CD4-positive, alpha-beta T cell treated with Interferon gamma for 1 hour (primary cell): ENCODE measurements around the gene ANKS4B.
"Not testable (repeated sequence)": the region's sequence is repeated elsewhere in the genome, so short reads cannot be mapped to it uniquely, and the experiment has no call there.

Experiments
- DNase-seq: peaks from one replicate; pipeline ENCODE4 v3.0.0-alpha.2; 2020

The ANKS4B gene

GRCh38 chr16:21219551-21219950 is 13.9 kb upstream of the ANKS4B start:
- DNase-seq = no peak

DNA sequence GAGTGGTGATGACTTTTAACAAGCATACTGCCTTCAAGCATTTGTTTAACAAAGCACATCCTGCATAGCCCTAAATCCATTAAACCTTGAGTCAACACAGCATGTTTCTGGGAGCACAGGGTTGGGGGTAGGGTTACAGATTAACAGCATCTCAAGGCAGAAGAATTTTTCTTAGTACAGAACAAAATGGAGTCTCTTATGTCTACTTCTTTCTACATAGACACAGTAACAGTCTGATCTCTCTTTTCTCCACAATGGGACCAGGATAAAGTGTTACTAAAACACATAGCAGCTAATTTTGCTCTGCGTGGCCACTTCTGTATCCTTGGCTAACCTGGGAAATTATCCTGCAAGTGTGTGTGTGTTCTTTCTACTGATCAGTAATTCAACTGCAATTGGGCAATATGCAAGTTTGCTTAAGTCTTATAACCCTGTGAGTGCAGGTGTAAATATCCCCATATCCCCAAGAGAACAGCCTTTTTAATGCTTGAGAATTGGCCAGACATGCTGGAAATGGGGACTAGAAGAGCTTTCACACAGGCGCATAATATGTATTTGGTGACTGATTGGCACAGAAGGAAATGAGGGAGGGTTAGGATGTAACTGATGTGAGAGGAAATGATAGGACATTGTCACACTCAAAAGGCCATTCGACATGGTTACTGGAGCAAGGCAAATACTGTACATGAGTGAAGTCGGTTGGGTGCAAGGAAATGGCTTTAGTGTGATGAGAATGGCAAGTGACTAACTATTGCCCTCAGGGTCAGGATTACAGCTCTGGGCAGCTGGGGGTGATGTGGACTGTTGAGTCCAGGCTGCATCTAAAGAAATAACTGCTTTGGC is 10.8 kb upstream of the ANKS4B start:
- DNase-seq = no peak

DNA sequence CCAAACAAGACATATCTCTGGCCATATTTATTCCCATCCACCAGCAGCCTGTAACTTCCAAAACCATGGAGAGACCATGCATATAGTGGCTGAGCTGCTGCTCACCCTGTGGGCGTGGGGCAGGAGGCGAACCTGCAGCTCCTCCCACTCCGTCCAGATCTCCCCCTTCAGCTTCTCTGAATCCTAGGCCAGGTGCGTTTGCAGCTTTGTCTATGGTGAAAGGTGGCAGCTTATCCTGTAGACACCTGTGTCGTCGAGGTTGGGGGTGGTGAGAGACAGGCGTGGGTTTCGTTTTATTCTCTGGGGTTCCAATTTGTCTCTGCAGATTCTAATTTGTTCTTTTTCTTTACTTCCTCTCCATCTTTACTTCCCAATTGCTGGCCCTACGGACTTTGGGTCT is 9.7 kb upstream of the ANKS4B start:
- DNase-seq = no peak

DNA sequence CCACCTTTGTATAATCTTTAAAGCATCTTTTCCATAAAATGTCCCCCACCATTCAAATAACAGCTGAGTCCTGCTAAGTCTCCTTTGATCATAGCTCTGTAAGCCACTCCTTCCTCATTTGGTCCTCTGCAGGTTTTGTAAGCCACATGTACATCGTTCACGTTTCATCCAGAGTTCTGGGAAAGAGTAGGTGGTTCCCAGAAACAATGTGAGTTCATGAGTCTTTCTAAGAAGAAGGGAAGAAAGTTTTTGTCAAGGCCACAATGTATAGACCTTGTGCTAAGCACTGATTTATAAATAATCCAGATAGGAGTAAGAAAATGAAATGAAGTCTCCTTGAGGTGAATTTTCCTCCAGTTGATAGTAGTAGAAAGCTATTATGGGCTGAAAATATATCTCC is 8.7 kb upstream of the ANKS4B start:
- no peak for DNase-seq

- no peak for DNase-seq
Measured at GRCh38 chr16:21226749-21227148, 6.8 kb upstream of the ANKS4B start.

- no peak for DNase-seq
Measured at GRCh38 chr16:21227866-21228265, 5.6 kb upstream of the ANKS4B start.

GRCh38 chr16:21228361-21228872 is 5.1 kb upstream of the ANKS4B start:
- DNase-seq = no peak

GRCh38 chr16:21233045-21233520 is 416 bp upstream of the ANKS4B start:
- DNase-seq = no peak

- no peak for DNase-seq
Measured at GRCh38 chr16:21235199-21235585, 1.7 kb downstream of the ANKS4B start.

- no peak for DNase-seq
Measured at GRCh38 chr16:21236831-21237230, 3.3 kb downstream of the ANKS4B start.

DNA sequence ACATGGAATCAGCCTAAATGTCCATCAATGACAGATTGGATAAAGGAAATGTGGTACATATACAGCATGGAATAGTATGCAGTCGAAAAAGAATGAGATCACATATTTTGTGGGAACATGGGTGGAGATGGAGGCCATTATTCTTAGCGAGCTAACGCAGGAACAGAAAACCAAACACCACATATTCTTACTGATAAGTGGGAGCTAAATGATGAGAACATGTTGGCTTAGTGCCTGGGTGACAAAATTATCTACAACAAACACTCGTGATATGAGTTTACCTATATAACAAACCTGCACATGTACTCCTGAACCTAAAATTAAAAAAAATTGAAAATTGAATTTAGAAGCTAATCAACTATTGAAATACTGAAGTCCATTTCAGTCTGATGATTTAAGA is 6.1 kb downstream of the ANKS4B start:
- no peak for DNase-seq

DNA sequence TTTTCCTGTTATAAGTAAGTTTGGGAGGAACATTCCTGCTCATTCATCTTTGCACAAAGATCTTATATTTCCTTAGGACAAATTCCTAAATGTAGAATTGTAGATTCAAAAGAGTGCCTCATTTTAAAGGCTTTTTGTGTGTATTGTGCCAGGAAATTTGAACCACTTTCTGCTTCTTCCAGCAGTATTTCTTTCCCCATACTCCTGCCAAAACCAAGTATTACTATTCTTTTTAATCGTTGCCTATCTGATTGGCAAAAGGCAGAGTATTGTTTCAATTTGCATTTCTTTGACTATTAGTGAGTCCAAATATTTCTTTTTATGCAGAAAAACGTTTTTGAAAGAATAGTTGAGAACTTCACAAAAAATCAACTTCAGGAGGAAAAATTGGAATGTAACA is 9.3 kb downstream of the ANKS4B start:
- no peak for DNase-seq

- no peak for DNase-seq
Measured at GRCh38 chr16:21244518-21245215, 11.2 kb downstream of the ANKS4B start.

DNA sequence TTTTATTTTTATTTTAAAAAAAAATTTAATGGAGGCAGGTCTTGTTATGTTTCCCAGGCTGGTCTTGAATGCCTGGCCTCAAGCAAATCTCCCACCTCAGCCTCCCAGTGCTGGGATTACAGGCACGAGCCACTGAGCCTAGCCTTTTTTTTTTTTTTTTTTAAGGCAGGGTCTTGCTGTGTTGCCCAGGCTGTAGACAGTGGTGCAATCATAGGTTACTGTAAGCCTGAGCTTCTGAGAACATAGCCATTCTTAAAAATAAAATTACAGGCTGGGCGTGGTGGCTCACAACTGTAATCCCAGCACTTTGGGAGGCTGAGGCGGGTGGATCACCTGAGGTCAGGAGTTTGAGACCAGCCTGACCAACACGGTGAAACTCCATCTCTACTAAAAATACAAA is 14.7 kb downstream of the ANKS4B start:
- DNase-seq = not testable (repeated sequence)

DNA sequence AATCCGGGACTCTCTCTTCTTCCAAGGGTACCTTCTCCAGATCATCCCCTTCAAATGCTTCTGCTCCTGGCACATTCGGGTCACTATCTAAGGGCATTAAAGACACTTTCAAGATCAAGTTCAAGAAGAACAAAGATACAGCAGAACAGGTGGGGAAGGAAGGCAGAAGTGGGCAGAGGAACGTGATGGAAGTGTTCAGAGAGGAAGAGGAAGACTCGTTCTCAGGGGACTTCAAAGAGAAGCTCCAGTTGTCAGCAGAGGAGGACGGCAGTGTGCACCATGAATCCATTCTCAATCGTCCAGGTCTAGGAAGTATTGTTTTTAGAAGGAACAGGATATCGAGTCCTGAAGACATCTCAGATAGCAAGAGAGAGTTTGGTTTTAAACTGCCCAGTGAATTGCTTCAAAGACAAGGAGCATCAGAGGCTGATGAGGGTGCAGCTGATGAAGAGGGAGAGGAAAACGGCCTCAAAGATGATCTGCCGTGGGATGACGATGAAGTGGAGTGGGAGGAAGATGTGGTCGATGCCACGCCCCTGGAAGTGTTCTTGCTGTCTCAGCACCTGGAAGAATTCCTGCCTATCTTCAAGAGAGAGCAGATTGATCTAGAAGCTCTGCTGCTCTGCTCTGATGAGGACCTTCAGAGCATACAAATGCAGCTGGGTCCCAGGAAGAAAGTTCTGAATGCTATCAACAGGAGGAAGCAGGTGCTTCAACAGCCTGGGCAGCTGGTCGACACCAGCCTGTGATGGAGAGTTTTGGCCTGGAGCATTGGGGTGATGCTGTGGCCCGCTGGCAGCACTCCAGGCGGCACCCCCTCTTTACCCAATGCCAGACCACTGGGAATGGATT is 16.8 kb downstream of the ANKS4B start:
- DNase-seq = no peak

DNA sequence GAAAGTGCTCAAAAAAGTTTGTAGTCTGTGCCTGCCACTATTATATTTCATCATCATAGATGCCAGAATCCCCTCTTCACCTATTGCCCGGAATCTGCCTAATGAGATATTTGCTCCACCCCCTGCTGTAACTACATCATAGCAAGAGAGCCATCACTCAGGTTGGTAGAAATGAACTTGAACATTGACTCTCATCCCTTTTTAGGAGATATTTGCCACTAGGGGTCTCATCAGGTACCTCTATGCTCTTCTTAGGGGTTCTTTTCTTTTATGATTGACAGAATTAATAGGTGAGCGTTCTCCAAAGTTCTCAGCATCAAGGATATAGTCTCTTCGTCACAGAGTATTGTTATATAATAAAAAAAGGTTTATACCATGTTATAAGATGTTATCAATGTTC is 20.0 kb downstream of the ANKS4B start:
- DNase-seq = no peak

GRCh38 chr16:21256636-21257035 is 23.1 kb downstream of the ANKS4B start:
- no peak for DNase-seq

DNA sequence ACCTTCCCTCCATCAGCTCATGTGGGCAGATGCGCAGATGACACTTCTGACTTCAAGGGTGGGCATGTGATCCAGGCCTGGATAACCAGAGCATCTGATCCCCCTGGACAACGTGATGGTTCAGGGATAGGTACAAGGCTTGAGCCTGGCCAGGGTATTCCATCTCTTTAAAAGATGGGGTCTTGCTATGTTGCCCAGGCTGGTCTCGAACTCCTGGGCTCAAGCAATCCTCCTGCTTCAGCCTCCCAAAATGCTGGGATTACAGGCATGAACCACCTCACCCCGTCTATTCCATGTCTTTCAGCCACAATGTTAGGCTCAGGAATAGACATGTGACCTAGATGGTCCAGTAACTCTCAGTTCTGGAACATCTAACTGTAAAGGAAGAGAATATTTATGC is 23.8 kb downstream of the ANKS4B start:
- DNase-seq = no peak

GRCh38 chr16:21260870-21261791 is 27.6 kb downstream of the ANKS4B start:
- DNase-seq = no peak

DNA sequence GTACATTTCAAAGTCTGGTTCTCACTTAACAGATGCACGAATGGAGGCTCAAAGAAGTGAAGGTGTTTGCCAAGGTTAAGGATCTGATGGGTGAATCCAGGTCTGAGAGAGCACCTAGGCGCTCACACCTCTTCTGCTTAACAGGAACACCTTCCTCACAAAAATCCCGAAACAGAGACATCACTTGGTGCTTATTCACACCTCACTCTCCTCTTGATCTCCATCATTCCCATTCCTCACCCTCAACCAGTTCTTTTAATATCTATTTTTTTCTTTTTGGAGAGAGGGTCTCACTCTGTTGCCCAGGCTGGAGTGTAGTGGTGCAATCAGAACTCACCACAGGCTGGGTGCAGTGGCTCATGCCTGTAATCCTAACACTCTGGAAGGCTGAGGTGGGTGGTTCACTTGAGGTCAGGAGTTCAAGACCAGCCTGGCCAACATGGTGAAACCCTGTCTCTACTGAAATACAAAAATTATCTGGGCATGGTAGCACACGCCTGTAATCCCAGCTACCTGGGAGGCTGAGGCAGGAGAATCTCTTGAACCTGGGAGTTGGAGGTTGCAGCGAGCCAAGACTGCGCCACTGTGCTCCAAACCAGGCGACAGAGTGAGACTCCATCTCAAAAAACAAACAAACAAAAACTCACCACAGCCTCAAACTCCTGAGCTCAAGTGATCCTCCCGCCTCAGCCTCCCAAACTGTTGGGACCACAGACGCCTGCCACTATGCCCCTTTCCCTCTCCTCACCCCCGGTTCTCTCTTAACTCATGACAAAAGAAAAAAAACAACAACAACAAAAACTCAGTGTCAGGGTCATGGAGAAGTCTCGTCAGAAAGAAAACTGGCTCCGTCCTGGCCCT is 29.5 kb downstream of the ANKS4B start:
- no peak for DNase-seq
